Measurements from ENCODE around the gene MIEF1.

GRCh38 chr22:39497429-39497828 is 4.7 kb upstream of the MIEF1 start:
- TF ChIP-seq EP300 (IDR thresholded peaks at IDR 0.05; ENCODE audit: borderline replicate concordance in 1 of 2, low read depth in 1 of 2, low read length in 1 of 2) (no peak), YY1 (IDR thresholded peaks at IDR 0.05; ENCODE audit: low read depth) (no peak), CTCF (IDR thresholded peaks at IDR 0.05) (no peak), FOXJ3 (CRISPR knock-in tag; IDR thresholded peaks at IDR 0.05) (no peak), JUND (IDR thresholded peaks at IDR 0.05) (no peak), POLR2AphosphoS5 (IDR thresholded peaks at IDR 0.05; ENCODE audit: low read depth, low read length) (no peak), FOSL2 (IDR thresholded peaks at IDR 0.05; ENCODE audit: borderline replicate concordance, low read depth) (no peak), USF2 (IDR thresholded peaks at IDR 0.05; ENCODE audit: borderline replicate concordance, low read depth, low read length) (no peak), CHD2 (IDR thresholded peaks at IDR 0.05; ENCODE audit: low read length, partially characterized antibody) (no peak), RAD21 (IDR thresholded peaks at IDR 0.05; ENCODE audit: low read length) (no peak), USF1 (IDR thresholded peaks at IDR 0.05; ENCODE audit: borderline replicate concordance, low read depth) (no peak), TAF1 (IDR thresholded peaks at IDR 0.05; ENCODE audit: borderline replicate concordance, low read depth, low read length) (no peak)
